NB4 (cell line): Measurements from ENCODE around the gene RIBC2.

Experiments
- DNase-seq: peaks from one replicate; pipeline ENCODE4 v3.0.0; 2010; ENCODE audit warnings: low read depth
- H3K4me3 ChIP-seq: one replicate; pipeline ENCODE4 v1.5.1; 2011; ENCODE audit warnings: mild to moderate bottlenecking, low read depth, low read length, moderate library complexity
- MYC ChIP-seq: IDR thresholded peaks from 2 replicates; pipeline ENCODE4 v1.6.1; 2011; ENCODE audit warnings: low read depth, low read length
- POLR2A ChIP-seq: IDR thresholded peaks from 2 replicates; pipeline ENCODE4 v1.6.1; 2011; ENCODE audit warnings: mild to moderate bottlenecking; ENCODE audit not compliant: insufficient read length; ENCODE audit errors: extremely low read depth
- TF ChIP-seq, protein P1 (sequence below): IDR thresholded peaks from 2 replicates; pipeline ENCODE4 v1.6.1; 2011; ENCODE audit warnings: low read depth, low read length
- TF ChIP-seq, protein P2 (sequence below): IDR thresholded peaks from one replicate; pipeline ENCODE4 v1.5.1; 2012; ENCODE audit warnings: low read depth, low read length

The RIBC2 gene

DNA sequence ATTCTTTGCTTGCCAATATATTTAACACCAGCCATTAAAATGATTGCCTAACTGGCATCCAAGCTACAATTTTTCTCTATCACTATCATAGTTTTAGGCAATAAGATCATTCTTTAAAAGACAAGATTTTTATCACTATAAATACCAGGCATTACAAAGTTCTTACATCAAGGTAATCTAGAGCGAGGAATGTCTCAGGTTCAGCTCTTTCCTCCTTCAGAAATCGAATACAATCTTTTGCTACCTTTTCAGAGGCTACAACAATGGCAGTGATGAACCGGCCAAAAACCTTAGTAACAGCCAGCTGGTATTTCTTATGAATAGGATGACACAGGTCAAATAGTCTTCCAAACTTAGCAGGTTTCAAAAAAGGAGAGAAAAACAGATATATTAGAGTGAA, 23.9 kb upstream of the RIBC2 start:
- no peak overlapping the region for H3K4me3 ChIP-seq
- TF ChIP-seq MYC (no peak), POLR2A (no peak)
- TF ChIP-seq, protein P1, sequence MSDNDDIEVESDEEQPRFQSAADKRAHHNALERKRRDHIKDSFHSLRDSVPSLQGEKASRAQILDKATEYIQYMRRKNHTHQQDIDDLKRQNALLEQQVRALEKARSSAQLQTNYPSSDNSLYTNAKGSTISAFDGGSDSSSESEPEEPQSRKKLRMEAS = no peak
- TF ChIP-seq, protein P2, sequence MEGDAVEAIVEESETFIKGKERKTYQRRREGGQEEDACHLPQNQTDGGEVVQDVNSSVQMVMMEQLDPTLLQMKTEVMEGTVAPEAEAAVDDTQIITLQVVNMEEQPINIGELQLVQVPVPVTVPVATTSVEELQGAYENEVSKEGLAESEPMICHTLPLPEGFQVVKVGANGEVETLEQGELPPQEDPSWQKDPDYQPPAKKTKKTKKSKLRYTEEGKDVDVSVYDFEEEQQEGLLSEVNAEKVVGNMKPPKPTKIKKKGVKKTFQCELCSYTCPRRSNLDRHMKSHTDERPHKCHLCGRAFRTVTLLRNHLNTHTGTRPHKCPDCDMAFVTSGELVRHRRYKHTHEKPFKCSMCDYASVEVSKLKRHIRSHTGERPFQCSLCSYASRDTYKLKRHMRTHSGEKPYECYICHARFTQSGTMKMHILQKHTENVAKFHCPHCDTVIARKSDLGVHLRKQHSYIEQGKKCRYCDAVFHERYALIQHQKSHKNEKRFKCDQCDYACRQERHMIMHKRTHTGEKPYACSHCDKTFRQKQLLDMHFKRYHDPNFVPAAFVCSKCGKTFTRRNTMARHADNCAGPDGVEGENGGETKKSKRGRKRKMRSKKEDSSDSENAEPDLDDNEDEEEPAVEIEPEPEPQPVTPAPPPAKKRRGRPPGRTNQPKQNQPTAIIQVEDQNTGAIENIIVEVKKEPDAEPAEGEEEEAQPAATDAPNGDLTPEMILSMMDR = no peak
- DNase-seq = no peak

DNA sequence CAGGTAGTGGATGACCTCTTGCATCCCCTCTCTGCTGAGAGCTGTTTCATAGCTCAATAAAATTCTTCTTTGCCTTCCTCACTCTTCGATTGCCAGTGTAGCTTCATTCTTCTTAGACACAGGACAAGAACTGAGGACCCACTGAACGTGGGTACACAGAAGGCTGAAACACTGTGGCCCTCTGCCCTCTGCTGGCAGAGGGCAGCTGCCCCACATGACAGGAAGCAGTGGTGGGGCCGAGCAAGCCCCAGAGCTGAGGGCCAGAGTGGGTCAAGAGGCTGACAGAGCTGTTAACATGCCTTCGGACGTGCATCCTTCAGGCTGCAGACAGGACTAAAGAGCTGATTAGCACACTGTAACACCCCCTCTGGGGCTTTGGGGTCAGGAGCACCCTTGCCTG, 15.7 kb upstream of the RIBC2 start:
- no peak for DNase-seq
- H3K4me3 ChIP-seq = no peak overlapping the region
- TF ChIP-seq, protein P1 = no peak
- TF ChIP-seq POLR2A = no peak
- TF ChIP-seq MYC = no peak
- TF ChIP-seq, protein P2 = no peak

DNA sequence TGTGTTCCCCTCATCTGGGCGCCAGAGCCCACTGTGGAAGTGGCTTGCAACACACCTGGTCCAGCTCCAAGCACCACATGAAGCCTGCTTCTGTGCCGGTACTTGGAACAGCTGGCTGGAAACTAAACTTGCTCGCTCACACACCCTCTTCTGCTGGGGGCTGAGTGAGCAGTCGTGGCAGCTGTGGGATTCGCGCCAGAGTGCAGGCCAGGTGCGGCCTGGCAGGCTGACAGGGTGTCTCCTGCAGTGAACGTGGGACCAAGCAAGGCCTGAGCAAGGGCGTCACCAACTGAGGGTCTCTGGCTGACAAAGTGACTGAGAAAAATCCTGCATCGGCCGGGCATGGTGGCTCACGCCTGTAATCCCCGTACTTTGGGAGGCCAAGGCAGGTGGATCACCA, 15.3 kb upstream of the RIBC2 start:
- DNase-seq = no peak
- TF ChIP-seq POLR2A = no peak
- TF ChIP-seq, protein P1 = no peak
- no peak for TF ChIP-seq MYC
- TF ChIP-seq, protein P2 = no peak
- H3K4me3 ChIP-seq = no peak overlapping the region

DNA sequence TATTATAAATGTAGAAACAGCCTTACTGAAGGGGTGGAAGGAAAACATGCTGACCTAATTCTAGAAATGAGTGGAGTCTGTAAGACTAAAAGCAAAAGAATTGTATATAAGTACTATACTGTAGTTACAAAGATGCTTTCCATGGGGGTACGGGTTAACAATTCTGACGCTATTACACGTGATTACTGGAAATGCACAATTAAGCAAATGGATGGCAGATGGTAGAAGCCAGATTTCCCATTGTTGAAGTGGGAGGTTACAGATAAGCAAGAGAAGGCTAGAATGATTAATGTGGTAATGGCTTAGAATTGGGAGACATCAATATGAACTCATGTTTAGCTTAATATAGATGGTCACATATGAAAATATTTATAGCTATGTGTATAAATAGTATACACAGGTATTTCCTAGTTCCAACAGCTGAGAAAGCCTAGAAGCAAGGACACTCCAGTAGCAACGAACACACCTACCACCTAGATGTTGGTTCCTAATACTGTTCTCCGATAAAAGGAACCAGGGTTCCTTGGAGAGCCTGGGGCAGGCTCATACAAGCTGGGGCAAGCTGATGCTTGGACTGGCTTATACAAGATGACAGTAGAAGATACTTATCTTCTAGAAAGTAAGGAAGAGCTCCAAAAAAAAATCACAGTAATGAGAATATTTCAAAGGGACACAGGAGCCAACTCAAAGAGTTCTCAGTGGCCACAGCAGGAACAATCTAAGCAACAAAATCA, 13.6 kb upstream of the RIBC2 start:
- TF ChIP-seq POLR2A (no peak), MYC (no peak)
- TF ChIP-seq, protein P1 = no peak
- TF ChIP-seq, protein P2 = no peak
- H3K4me3 ChIP-seq = no peak overlapping the region
- DNase-seq = no peak

DNA sequence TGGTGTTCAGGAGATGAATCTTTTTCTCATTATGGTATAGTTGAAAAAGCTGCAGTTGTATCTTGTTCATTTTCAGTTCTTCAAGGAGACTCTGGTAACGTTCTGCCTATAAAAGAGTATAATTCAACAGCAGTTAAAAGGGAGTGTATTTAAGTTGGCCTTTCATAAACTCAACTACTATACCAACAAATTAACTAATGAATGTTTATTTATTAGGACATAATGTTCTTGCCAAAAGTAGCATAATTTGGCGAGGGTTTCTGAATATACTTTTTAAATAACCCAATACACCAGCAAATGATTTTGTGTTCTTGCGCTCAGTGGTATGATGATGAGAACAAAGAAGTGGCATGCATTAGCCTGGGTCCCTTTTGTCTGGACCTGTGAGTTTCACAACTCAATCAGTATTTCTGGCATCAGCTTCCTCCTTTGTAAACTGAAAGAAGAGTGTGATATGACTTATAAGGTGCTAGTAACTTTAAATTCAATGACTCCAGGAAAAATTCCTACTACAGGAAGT, 11.0 kb upstream of the RIBC2 start:
- no peak for TF ChIP-seq POLR2A
- TF ChIP-seq, protein P1 = no peak
- TF ChIP-seq, protein P2 = no peak
- TF ChIP-seq MYC = no peak
- DNase-seq = no peak
- H3K4me3 ChIP-seq = no peak overlapping the region
